Pancreas (tissue), 10 donors: ENCODE results near the gene FNDC3B. TPM values are rescaled to one million over a fixed set of nuclear protein-coding genes. Genes with fewer than 3 reads are reported as not detected.

Source experiments
- ATAC-seq, 4 donors: fragments of 200-7000 bp; cut with Tn5 transposase; one replicate each; pipeline versions ENCODE4 v1.8.0 to v1.9.1; 2020; ENCODE audit warnings: mild to moderate bottlenecking in 4 of 4, moderate library complexity in 4 of 4
- DNase-seq, 6 donors: peaks; one replicate each; pipeline ENCODE4 v3.0.0-alpha.2; 2020
- FAIRE-seq: peaks from 2 replicates; lab custom pipeline; 2012; peaks lifted over from hg19 to GRCh38; lab: Jason Lieb, UNC
- H3K27ac ChIP-seq, 4 donors: fragments of 200-600 bp; sonication (generic); 1 replicate in 3 of 4; 2 replicates in 1 of 4; pipeline versions ENCODE4 v1.5.0 to v1.8.0; 2020
- H3K27me3 ChIP-seq, 4 donors: fragments of 200-600 bp; one replicate each; pipeline ENCODE4 v1.8.0; 2021
- H3K36me3 ChIP-seq, 3 donors: fragments of 200-600 bp; sonication (generic) in 1 of 3; one replicate each; pipeline versions ENCODE4 v1.5.0 to v1.8.0; 2020 to 2021
- H3K4me1 ChIP-seq, 3 donors: fragments of 200-600 bp; one replicate each; pipeline ENCODE4 v1.8.0; 2021
- H3K4me3 ChIP-seq, 4 donors: fragments of 200-600 bp; sonication (generic) in 2 of 4; one replicate each; pipeline versions ENCODE4 v1.5.0 to v1.8.0; 2020 to 2021
- H3K9me3 ChIP-seq, 4 donors: fragments of 200-600 bp; one replicate each; pipeline ENCODE4 v1.8.0; 2021
- CTCF ChIP-seq, 4 donors: fragments of 200-600 bp; sonication (generic) in 3 of 4; IDR thresholded peaks; one replicate each; pipeline versions ENCODE4 v1.5.0 to v1.8.0; 2021; ENCODE audit warnings: antibody characterized with exemption in 4 of 4
- WGBS, 2 donors: extraction: QIAGEN DNeasy Blood & Tissue Kit; methylation state at CpG; one replicate each; pipeline ENCODE4 v1.1.7; 2013; 5-methylcytosine and 5-hydroxymethylcytosine counted together
- intact Hi-C, 3 donors: fragments of 100-400 bp; cut with DNase I; formaldehyde crosslinking; loops; one replicate each; pipeline versions ENCODE4 v1.11.1 to v1.14.2; 2022
- polyA plus RNA-seq, 2 donors: library from polyadenylated mRNA; stranded (reverse); fragments of 200-250 nt; gene quantifications; one replicate each; pipeline ENCODE4 v1.2.3, GENCODE V29; 2013
- total RNA-seq, 6 donors: library from RNA; stranded (reverse); fragmentation: NEBNext Ultra II Directional in 4 of 6; extraction: Animal tissue kit (Norgen Biotek cat#: 25700) in 4 of 6; gene quantifications; one replicate each; pipeline versions ENCODE4 v1.2.1 to v1.2.4, GENCODE V29; 2021 to 2023
- donor health status: healthy with polysubstance abuse.
- donor health status: DM: no; HTN: no; CAD: no; lungs with moderate emphysema.
- donor health status: DM: no; HTN: no; CAD: no.
- donor health status: control.
- donor health status: control.
- donor health status: Bipolar disorder and iron deficiency.
- donor health status: DM: yes; HTN: yes; CAD: no.
- donor health status: DM: no; HTN: no; CAD: no.
- donor health status: DM: no; HTN: no; CAD: no.
- donor health status: DM: yes; HTN: yes; CAD: no.

The FNDC3B gene
- total and polyA plus RNA-seq, 8 donors: 9.3 to 126 (median 73.2) TPM

GRCh38 chr3:172126741-172127140 lies 87.4 kb downstream of the FNDC3B start:
- no peak for FAIRE-seq
- Histone ChIP-seq H3K4me1 (peaks cover 27 to 37% (median 29%) of the 10 kb centered on the region in 3 donors), H3K9me3 (no peaks in the 10 kb centered on the region), H3K36me3 (no peaks in the 10 kb centered on the region), H3K27me3 (no peaks in the 10 kb centered on the region), H3K4me3 (no peak overlapping the region), H3K27ac (peak overlapping the region in 3 of 4 donors; percentile 33 to 74 (median 53))
- DNase-seq: no peak
- WGBS, 2 donors: 78 to 88% methylated on average over 3 of the region's 3 CpGs
- ATAC-seq: no peak
- TF ChIP-seq CTCF (IDR thresholded peaks at IDR 0.05): no peak
- intact Hi-C loops: no loop called here

- no peak overlapping the region for H3K4me3 ChIP-seq
- ATAC-seq (no peak), FAIRE-seq (no peak), DNase-seq (no peak)
- H3K9me3 ChIP-seq: no peaks in the 10 kb centered on the region
- intact Hi-C loops: no loop called here
- H3K27ac ChIP-seq: peak overlapping the region in 2 of 4 donors; percentile 53 to 74
- no peaks in the 10 kb centered on the region for H3K27me3 ChIP-seq
- H3K4me1 ChIP-seq: peaks cover 29 to 37% (median 31%) of the 10 kb centered on the region in 3 donors
- no peaks in the 10 kb centered on the region for H3K36me3 ChIP-seq
- no peak for TF ChIP-seq CTCF (IDR thresholded peaks at IDR 0.05)
- WGBS, 2 donors: 72 to 73% methylated on average over 2 of the region's 2 CpGs
These were observed 87.8 kb downstream of the FNDC3B start for GRCh38 chr3:172127141-172127540.

- no peak for TF ChIP-seq CTCF (IDR thresholded peaks at IDR 0.05)
- H3K4me1 ChIP-seq: peaks cover 29 to 43% (median 39%) of the 10 kb centered on the region in 3 donors
- no peak for DNase-seq
- 87 to 89% methylated on average over 6 of the region's 6 CpGs for WGBS, 2 donors
- peak overlapping the region in 1 of 4 donors; percentile 74 for H3K27ac ChIP-seq
- intact Hi-C loops: no loop called here
- no peak for FAIRE-seq
- no peak overlapping the region for H3K4me3 ChIP-seq
- no peaks in the 10 kb centered on the region for H3K9me3 ChIP-seq
- no peaks in the 10 kb centered on the region for H3K27me3 ChIP-seq
- ATAC-seq: no peak
- H3K36me3 ChIP-seq: no peaks in the 10 kb centered on the region
These were observed 88.7 kb downstream of the FNDC3B start for GRCh38 chr3:172127929-172128580.

GRCh38 chr3:172128858-172129257 lies 89.5 kb downstream of the FNDC3B start:
- no peak for TF ChIP-seq CTCF (IDR thresholded peaks at IDR 0.05)
- ATAC-seq (no peak), FAIRE-seq (no peak), DNase-seq (no peak)
- Histone ChIP-seq H3K27me3 (no peaks in the 10 kb centered on the region), H3K4me3 (no peak overlapping the region), H3K36me3 (no peaks in the 10 kb centered on the region), H3K27ac (peak overlapping the region in 2 of 4 donors; percentile 68 to 74), H3K9me3 (no peaks in the 10 kb centered on the region), H3K4me1 (peaks cover 33 to 50% (median 47%) of the 10 kb centered on the region in 3 donors)
- intact Hi-C loops: no loop called here
- 89 to 94% methylated on average over 9 of the region's 9 CpGs for WGBS, 2 donors

- H3K27me3 ChIP-seq: no peaks in the 10 kb centered on the region
- DNase-seq: no peak
- ATAC-seq: no peak
- no peak overlapping the region for H3K4me3 ChIP-seq
- no peaks in the 10 kb centered on the region for H3K9me3 ChIP-seq
- no peak for TF ChIP-seq CTCF (IDR thresholded peaks at IDR 0.05)
- 26 to 47% methylated on average over 1 of the region's 1 CpG for WGBS, 2 donors
- peak overlapping the region in 2 of 4 donors; percentile 68 to 74 for H3K27ac ChIP-seq
- intact Hi-C loops: no loop called here
- FAIRE-seq: no peak
- H3K4me1 ChIP-seq: peaks cover 31 to 50% (median 47%) of the 10 kb centered on the region in 3 donors
- H3K36me3 ChIP-seq: no peaks in the 10 kb centered on the region
These were observed 90.1 kb downstream of the FNDC3B start for GRCh38 chr3:172129498-172129849.
